ENCODE measurements around the gene KIF22.

Gene KIF22

DNA sequence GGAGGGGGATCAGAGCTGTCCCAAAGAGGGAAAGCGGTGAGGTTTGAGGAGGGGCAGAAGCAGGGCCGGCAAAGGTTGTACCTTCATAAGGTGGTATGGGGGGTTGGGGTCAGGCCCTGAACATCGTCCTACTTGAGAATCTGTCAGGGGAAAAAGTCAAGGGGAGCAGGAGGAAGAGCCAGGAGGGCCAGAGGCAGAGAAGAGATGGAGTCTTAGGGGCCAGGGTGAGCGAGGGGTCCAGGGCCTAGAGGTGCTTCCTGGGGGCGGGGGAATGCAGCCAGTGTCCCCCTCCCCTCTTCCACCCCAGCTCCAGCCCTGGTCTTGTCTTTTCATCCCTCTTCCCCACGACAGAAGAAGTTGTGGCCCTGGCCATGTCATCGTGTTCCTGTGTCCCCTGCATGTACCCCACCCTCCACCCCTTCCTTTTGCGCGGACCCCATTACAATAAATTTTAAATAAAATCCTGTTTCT is 20.2 kb downstream of the KIF22 start:
- H3K4me3 ChIP-seq (replicated peaks; ENCODE audit: low read depth, low read length): no peak overlapping the region
- TF ChIP-seq, protein P1, sequence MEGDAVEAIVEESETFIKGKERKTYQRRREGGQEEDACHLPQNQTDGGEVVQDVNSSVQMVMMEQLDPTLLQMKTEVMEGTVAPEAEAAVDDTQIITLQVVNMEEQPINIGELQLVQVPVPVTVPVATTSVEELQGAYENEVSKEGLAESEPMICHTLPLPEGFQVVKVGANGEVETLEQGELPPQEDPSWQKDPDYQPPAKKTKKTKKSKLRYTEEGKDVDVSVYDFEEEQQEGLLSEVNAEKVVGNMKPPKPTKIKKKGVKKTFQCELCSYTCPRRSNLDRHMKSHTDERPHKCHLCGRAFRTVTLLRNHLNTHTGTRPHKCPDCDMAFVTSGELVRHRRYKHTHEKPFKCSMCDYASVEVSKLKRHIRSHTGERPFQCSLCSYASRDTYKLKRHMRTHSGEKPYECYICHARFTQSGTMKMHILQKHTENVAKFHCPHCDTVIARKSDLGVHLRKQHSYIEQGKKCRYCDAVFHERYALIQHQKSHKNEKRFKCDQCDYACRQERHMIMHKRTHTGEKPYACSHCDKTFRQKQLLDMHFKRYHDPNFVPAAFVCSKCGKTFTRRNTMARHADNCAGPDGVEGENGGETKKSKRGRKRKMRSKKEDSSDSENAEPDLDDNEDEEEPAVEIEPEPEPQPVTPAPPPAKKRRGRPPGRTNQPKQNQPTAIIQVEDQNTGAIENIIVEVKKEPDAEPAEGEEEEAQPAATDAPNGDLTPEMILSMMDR (IDR thresholded peaks at IDR 0.05; ENCODE audit: low read length, missing control alignments): no peak
- no peak for DNase-seq (ENCODE audit: low read depth)

DNA sequence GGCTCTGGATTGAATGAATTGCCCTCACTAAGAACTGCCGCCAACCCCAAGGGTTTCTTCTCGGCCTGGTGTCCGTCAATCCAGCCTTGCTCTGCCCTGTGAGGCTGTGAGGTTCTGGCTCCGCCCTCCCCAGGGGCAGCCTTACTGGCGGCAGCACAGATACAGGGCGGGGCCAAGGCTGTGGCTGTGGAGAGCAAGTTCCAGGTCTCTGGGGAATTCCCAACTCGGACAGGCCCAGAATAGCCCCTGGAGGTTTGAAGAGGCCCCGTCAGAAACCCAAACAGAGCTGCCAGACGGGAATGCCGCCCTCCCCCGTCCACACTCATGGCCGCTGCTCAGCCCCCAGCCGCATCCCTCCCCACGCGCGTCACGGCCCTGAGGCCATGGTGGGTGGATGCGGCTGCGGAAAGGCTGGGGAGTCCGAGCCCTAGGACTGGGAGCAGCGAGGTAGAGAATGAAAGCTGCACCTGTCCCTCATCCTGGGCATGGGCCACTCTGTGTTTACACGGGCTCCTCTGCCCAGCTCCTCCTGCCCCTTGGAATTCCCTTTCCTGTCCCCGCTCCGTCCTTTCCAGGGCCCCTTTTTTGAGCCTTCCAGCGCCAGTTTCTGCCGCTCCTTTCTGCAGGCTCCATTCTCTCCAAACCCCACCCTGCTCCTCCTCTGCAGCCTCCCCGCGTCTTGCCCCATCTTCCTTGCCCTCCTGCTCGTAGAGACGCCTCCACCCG is 20.8 kb downstream of the KIF22 start:
- peak overlapping the region; percentile 60 for H3K4me3 ChIP-seq (replicated peaks; ENCODE audit: low read depth, low read length)
- TF ChIP-seq, protein P1 (IDR thresholded peaks at IDR 0.05; ENCODE audit: low read length, missing control alignments): no peak
- peak; percentile 99 for DNase-seq (ENCODE audit: low read depth)

DNA sequence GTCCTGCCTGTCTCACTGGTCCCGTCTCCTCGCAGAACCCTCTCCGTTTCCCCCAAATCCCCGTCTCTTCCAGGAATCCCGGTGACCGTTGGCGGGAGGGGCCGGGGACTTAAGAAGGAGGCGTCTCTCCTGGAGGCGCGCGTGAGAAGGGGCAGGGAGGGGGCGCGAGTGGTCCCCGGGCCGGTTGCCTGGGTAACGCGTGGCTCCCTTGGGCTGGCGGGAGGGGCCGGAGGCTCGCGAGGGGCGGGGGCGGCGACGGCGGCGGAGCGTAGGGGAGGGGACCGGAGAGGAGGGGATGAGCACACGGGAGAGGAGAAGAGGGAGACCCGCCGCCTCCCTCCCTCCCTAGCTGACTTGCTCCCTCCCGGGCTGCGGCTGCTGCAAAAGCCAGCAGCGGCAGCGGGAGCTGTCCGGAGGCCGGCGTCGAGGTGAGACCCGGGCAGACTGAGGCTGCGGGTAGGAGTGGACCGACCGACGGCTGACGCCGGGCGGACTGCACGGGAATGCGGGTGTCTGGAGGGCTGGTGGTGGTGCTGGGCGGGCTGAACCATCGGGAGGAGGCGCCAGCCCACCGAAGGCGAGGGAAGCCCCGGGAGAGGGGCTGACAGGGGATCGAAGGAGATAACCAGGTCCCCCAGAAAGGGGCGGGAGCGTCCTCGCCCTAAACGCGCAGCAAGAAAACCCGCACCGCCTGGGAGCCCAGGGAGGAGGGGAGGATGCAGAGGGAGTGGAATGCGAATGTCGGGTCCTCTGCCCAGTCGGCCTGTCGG is 21.5 kb downstream of the KIF22 start, which contains the start of gene PRRT2:
Gene PRRT2, plus strand, starts transcription at position 298 of the 770 bp plus-strand sequence. CDS start 862 bp downstream, outside the sequence.
- peak; percentile 48 for DNase-seq (ENCODE audit: low read depth)
- peak within 1 kb of the TSS; percentile 60 for H3K4me3 ChIP-seq (replicated peaks; ENCODE audit: low read depth, low read length)
- TF ChIP-seq, protein P1 (IDR thresholded peaks at IDR 0.05; ENCODE audit: low read length, missing control alignments): no peak

DNA sequence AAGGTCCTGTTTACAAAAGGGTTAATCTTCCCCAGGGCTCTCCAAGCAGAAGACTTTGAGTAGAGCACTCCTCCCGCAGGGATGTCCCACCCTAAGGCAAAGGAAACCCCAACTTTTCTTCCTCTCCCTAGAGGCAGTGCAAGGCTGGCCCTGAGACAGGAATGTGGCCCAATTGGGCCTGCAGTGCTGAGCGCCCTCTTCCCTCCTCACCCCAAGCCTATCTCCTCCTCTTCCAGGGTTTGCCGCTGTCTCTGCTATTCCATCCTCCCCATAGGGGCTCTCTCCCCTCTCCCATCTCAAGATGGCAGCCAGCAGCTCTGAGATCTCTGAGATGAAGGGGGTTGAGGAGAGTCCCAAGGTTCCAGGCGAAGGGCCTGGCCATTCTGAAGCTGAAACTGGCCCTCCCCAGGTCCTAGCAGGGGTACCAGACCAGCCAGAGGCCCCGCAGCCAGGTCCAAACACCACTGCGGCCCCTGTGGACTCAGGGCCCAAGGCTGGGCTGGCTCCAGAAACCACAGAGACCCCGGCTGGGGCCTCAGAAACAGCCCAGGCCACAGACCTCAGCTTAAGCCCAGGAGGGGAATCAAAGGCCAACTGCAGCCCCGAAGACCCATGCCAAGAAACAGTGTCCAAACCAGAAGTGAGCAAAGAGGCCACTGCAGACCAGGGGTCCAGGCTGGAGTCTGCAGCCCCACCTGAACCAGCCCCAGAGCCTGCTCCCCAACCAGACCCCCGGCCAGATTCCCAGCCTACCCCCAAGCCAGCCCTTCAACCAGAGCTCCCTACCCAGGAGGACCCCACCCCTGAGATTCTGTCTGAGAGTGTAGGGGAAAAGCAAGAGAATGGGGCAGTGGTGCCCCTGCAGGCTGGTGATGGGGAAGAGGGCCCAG is 22.4 kb downstream of the KIF22 start:
- DNase-seq (ENCODE audit: low read depth): no peak
- TF ChIP-seq, protein P1 (IDR thresholded peaks at IDR 0.05; ENCODE audit: low read length, missing control alignments): no peak
- peak overlapping the region; percentile 60 for H3K4me3 ChIP-seq (replicated peaks; ENCODE audit: low read depth, low read length)

DNA sequence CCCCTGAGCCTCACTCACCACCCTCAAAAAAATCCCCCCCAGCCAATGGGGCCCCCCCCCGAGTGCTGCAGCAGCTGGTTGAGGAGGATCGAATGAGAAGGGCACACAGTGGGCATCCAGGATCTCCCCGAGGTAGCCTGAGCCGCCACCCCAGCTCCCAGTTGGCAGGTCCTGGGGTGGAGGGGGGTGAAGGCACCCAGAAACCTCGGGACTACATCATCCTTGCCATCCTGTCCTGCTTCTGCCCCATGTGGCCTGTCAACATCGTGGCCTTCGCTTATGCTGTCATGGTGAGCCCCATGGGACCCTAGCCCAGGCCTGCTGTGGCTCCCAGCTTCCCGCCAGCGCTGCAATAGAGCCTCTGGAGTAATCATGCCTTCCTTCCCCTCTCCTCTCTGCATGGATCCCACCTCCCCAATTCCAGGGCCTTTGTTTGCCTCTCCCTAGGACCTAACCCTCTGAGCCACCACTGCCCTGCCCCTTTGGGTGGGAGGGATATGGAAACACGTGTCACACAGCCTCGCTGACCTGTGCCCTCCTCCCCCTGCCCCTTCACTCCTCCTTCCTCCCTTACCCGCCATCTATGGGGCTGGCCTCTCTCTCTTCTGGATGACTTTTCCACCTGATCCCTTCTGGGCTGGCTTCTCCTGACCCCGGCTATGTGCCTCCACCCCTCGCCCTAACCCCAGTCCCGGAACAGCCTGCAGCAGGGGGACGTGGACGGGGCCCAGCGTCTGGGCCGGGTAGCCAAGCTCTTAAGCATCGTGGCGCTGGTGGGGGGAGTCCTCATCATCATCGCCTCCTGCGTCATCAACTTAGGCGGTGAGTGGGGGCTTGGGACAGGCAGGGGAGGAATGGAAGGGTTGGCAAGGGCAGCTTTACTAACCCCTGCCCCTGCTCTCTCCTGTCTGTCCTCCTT is 23.4 kb downstream of the KIF22 start:
- H3K4me3 ChIP-seq (replicated peaks; ENCODE audit: low read depth, low read length): no peak overlapping the region
- DNase-seq (ENCODE audit: low read depth): no peak
- TF ChIP-seq, protein P1 (IDR thresholded peaks at IDR 0.05; ENCODE audit: low read length, missing control alignments): no peak
